ENCODE results near the gene CCSAP. TPM values are rescaled to one million over a fixed set of nuclear protein-coding genes. Genes with fewer than 3 reads are reported as not detected.

The CCSAP gene
- total RNA-seq, 1 experiment from 2014 or later: 8.5 TPM

- H3K4me2 ChIP-seq (ENCODE audit: insufficient read depth, insufficient read length, low read length): no peak overlapping the region
- H3K27ac ChIP-seq (ENCODE audit: insufficient read length, low read depth, low read length): no peak overlapping the region
- Mint-ChIP-seq H3K27ac (no peak overlapping the region; a peak in 1 of 7 replicates), H3K9me3 (no peaks in the 10 kb centered on the region), H3K36me3 (ENCODE audit: insufficient read depth in 1 of 3, low read depth in 3 of 3) (peaks cover 0 to 13% (median 9%) of the 10 kb centered on the region in 3 experiments; a peak in 5 of 7 replicates), H3K27me3 (ENCODE audit: low read depth) (no peaks in the 10 kb centered on the region), H3K4me1 (no peaks in the 10 kb centered on the region), H3K4me3 (no peak overlapping the region)
- H3K9me3 ChIP-seq (ENCODE audit: control insufficient read depth, low read depth, low read length): no peaks in the 10 kb centered on the region
- no peaks in the 10 kb centered on the region for H3K23me2 ChIP-seq (ENCODE audit: insufficient read length, low read depth, low read length, poor library complexity, severe bottlenecking)
- H2AK5ac ChIP-seq (ENCODE audit: insufficient read length, low read length): no peak overlapping the region
- DNase-seq: no peak
- no peak overlapping the region for H3K23ac ChIP-seq (ENCODE audit: insufficient read length, low read depth, low read length)
- no peak overlapping the region for H3K9ac ChIP-seq (ENCODE audit: extremely low read depth, insufficient read length, low read length)
- no CpG with 5 or more reads among the region's 4 CpGs for WGBS (ENCODE audit: extremely low coverage, insufficient read length, low lambda C conversion rate)
- no peak overlapping the region for H2BK20ac ChIP-seq (ENCODE audit: low read depth, low read length, poor library complexity, severe bottlenecking)
- H3K56ac ChIP-seq (ENCODE audit: insufficient read length, low read depth, low read length): no peak overlapping the region
- H4K91ac ChIP-seq (ENCODE audit: insufficient read length, low read depth, low read length): no peak overlapping the region
- H3K4ac ChIP-seq (ENCODE audit: low read depth, low read length): no peak overlapping the region
- H3T11ph ChIP-seq (ENCODE audit: low read length): no peak overlapping the region
- TF ChIP-seq CTCF (conservative IDR thresholded peaks at IDR 0.05): no peak
- no peak overlapping the region for H3K14ac ChIP-seq (ENCODE audit: insufficient read depth, low read length)
- H3K27me3 ChIP-seq (ENCODE audit: insufficient read depth, low read length): no peaks in the 10 kb centered on the region
- no peak overlapping the region for H2BK120ac ChIP-seq (ENCODE audit: low read depth, low read length, poor library complexity, severe bottlenecking)
- H2AFZ ChIP-seq (ENCODE audit: low read length): no peak overlapping the region
- no peak overlapping the region for H4K8ac ChIP-seq (replicated peaks; ENCODE audit: insufficient read length, low read depth, low read length)
- H3K4me1 ChIP-seq (ENCODE audit: insufficient read depth, low read length): no peaks in the 10 kb centered on the region
- no peak overlapping the region for H4K5ac ChIP-seq (ENCODE audit: insufficient read length, low read depth, low read length)
- H3K79me2 ChIP-seq (ENCODE audit: insufficient read depth, low read length): no peaks in the 10 kb centered on the region; the same call in 1 of the 2 replicates
- H2BK15ac ChIP-seq (ENCODE audit: low read depth, low read length): no peak overlapping the region
- no peaks in the 10 kb centered on the region for H4K20me1 ChIP-seq (ENCODE audit: control insufficient read depth, insufficient read depth, insufficient read length)
- H3K79me1 ChIP-seq (ENCODE audit: insufficient read depth, low read depth, low read length, poor library complexity, severe bottlenecking): no peaks in the 10 kb centered on the region
- H3K18ac ChIP-seq (ENCODE audit: insufficient read length, low read depth, low read length): no peak overlapping the region
- H2BK12ac ChIP-seq (ENCODE audit: insufficient read length, low read depth, low read length): no peak overlapping the region
- no peak overlapping the region for H2BK5ac ChIP-seq (ENCODE audit: insufficient read length, low read length)
Measured at GRCh38 chr1:229318056-229318455, 24.8 kb downstream of the CCSAP start.
